NCI-H2196 (cell line): ENCODE data around the gene KRT86.
"Not testable (repeated sequence)": the region's sequence is repeated elsewhere in the genome, so short reads cannot be mapped to it uniquely, and the experiment has no call there.

Source experiments
- DNase-seq: peaks from one replicate; lab custom pipeline; 2025; ENCODE audit not compliant: unreplicated experiment; lab: John Stamatoyannopoulos, UW

KRT86 gene

DNA sequence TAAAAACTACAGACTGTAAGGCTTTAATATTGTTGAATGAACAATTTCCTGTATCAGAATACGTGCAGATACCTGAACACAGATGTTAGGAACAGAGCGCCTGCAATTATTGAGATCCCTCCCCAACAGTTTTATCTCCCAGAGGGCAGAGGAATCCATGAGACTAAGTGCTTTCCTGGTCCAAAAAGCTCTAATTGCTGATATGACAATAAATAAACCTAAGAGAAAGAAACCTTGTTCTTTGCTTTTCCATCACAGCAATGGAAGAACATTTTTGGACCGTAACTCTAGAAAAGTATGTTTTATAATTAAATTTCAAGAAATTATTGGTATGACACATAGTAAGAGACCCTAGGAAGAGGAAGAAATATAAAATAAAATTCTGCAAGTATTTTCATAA lies 59.7 kb downstream of the KRT86 start:
- no peak for DNase-seq

- DNase-seq = peak; percentile 93
Measured at GRCh38 chr12:52335598-52336262, 61.3 kb downstream of the KRT86 start.

DNA sequence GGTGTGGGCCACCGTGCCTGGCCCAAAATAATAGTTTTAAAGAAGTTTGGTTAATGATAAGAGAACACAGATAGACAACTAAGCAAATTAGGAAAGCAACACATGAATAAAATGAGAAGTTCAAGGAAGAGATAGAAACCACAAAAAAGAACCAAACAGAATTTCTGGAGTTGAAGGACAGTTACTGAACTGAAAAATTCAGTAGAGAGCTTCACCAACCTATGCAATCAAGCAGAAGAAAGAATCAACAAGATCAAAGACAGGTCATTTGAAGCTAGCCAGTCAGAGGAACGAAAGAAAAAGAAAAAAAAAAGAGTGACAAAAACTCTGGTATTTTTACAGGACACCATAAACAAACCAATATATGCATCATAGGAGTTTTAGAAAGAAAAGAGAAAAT lies 62.2 kb downstream of the KRT86 start:
- no peak for DNase-seq

- no peak for DNase-seq
Measured at GRCh38 chr12:52337054-52337453, 62.6 kb downstream of the KRT86 start.

DNA sequence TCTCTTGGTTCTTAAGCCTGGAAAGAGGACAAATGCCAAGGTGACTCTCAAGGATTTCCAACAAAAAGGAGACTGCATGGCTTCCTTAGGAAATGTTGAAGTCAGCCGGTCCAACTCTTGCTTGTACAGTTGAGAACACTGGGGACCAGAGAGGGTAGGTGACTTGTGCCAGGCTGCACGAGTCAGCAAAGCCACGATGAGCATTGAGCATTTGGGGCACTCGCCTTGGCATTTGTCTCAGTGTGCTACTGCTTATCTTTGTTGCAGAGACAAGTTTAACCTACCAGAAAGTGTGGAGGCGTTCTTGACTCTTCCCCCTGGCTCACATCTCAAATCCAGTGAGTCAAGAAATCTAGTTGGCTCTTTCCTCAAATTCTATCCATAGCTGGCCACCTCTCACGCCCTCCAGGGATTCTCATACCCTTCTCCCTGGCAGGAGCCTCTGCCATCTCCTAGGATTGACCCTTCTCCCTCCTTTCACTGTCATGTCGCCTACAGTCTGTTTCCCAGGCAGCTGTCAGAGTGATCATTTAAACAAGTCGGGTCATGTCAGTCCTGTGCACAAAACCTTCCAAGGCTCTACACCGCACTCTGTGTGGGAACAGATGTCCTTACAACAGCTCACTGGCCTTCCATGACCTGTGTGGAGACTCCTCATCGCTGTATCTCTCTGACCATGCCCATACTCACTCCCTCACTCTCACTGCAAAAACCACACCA lies 64.0 kb downstream of the KRT86 start:
- no peak for DNase-seq

GRCh38 chr12:52341066-52341580 lies 66.7 kb downstream of the KRT86 start:
- no peak for DNase-seq

DNA sequence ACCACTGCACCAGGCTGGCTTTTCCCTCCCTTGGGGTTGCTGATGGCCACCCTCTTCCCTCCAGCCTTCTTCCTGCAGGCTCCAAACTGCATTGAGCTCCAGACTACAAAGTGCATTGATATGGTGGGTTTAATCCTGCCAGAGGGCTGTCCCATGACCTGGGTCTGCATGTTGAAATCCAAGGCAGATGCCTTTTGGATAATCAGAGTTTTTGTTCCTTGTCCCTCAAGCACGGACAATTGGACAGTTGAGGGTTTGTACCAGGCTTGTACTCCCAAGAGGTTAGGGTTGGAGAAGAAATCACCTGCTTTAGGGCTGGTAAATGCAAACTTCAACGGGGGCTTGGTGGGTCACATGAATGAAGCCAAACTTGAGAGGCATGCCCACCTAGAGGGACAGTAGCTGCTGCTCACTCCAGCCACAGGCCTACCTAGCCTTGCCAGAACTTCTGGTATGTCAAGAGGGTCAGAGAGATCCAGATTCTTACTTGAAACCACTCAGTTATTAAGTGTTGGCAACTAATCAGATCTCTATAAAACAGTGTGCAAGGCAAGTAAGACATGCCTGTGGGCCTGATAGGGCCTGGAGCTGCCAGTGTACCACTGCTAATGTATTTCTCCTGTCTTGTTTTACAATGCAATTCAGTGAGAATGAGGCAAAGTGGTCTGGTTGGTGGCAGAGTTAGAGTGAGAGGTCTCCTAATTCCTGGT lies 68.5 kb downstream of the KRT86 start:
- peak; percentile 20 for DNase-seq

DNA sequence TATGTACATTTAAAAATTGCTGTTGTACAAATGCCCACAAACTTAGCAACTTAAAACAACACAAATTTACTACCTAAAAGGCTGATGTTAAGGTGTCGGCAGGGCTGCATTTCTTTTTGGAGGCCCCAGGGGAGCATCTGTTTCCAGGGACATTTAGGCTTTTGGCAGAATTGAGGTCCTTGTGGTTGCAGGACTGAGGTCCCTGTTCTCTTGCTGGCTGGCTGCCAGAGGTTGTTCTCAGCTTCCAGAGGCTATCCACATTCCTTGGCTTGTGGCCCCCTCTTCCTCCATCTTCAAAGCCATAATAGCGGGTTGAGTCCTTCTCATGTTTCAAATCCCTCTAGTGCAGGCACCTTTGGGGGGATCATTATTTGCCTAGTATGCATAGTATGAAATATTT lies 69.1 kb downstream of the KRT86 start:
- DNase-seq = no peak

GRCh38 chr12:52344111-52344510 lies 69.7 kb downstream of the KRT86 start:
- no peak for DNase-seq

GRCh38 chr12:52345041-52345440 lies 70.6 kb downstream of the KRT86 start:
- DNase-seq = not testable (repeated sequence)

- no peak for DNase-seq
Measured at GRCh38 chr12:52346593-52346992, 72.1 kb downstream of the KRT86 start.

GRCh38 chr12:52347016-52347415 lies 72.6 kb downstream of the KRT86 start:
- DNase-seq = no peak

GRCh38 chr12:52347551-52348510 lies 73.4 kb downstream of the KRT86 start:
- no peak for DNase-seq

DNA sequence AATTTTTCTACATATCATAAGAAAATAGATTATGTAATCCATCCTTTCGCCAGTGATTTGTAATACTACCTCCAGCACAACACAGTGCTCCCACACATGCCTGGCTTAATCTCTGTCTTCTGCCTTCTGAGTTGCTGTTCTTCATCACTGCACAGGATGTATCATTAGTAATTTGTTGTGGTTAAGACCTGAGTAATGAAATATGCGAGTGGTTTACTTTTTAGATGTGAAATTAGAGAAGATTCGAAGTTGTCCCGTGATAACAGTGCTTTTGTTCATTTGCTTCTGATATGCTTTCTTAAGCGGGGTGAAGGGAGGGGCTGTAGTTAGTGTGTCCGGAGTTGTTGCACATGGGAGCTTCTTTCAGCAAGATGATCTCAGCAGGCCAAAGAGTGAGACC lies 74.8 kb downstream of the KRT86 start:
- DNase-seq = no peak

GRCh38 chr12:52350021-52350620 lies 75.7 kb downstream of the KRT86 start:
- DNase-seq = no peak

DNA sequence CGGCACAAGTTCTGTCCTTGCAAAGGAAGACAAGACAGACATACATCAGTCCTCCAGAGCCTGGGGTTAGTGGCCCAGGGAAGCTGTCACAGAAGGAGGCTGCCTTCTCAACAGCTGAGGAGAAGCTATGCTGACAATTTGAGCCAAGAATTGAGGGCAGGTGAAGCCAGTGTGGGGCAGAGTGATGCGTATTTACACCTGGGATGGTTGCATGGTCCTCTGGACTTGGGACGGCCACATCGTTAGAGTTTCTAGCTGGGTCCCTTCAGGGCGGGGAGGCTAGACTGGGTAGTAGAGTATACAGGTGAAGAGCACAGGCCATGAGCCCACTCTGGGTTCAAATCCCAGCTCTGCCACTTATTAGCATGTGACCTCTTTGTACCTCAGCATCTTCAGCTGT lies 76.3 kb downstream of the KRT86 start:
- DNase-seq = no peak

DNA sequence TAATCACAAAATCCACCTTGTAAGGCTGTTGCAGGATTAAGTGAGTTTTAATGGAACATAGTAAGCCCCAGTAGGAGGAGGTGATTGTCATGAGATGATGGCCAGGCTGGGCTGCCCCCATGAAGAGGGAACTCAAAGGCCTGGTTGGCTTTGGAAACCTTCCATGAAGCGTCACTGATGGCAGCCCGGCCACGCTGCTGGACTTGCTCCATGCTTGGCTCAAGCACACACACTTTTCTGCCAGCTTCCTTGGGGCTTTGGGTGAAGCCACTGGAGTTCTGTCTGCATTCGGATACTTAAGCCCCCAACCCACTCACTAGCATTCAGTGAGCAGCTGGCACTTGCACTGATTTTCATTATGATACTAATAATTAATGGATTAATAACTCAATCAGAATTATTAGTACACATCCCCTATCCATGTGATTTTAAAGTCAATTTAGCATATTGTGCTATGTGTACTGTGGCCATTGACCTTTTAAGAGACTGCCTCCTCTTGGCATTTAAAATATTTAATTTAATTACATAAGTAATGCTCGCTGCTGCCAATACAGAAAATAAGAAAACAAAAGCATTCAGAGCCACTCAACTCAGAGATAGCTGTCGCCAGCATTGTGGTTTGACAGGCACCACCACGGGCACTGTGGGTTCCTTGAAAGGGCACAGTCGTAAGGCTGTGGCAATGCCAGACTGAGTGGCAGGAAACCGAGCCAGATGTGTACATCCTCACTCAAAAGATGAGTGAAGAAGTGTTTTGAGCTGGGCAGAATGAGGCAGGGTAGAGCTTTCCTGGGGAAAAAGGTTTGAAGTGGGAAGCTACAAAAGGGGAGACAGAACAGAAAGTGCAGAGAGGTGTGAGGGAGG lies 77.0 kb downstream of the KRT86 start:
- DNase-seq = no peak

- DNase-seq = no peak
Measured at GRCh38 chr12:52352951-52353350, 78.5 kb downstream of the KRT86 start.

DNA sequence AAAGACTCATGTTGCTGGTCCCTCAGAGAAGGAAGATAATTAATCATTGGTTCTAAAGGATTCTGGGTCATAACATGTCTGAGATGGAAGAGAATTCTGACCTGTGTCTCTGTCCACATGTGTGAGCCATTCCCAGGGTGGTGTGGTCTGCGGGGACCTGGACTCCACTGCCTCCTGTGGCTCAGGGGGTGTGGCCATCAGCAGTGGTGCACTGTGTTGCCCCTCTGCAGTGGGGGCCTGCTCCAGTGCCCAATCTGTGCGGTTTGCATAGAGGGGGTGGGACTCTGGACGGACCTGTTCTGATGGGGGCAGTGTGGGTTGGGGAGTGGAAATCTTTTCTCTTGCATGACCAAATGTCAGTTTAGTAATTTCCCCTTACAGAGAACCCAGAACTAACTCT lies 79.3 kb downstream of the KRT86 start:
- no peak for DNase-seq
